Progenitor cell of endocrine pancreas (in vitro differentiated cells): ENCODE data around the gene POLA1. TPM values are rescaled to one million over a fixed set of nuclear protein-coding genes. Genes with fewer than 3 reads are reported as not detected.

Source experiments
- DNase-seq: peaks from one replicate; pipeline ENCODE4 v3.0.0; 2021; ENCODE audit warnings: low spot score; ENCODE audit not compliant: unreplicated experiment
- H3K27ac Mint-ChIP-seq: 2 replicates; pipeline ENCODE4 v1.8.0; 2021; ENCODE audit warnings: mild to moderate bottlenecking, moderate library complexity, mixed read lengths
- H3K27me3 Mint-ChIP-seq: 2 replicates; pipeline ENCODE4 v1.8.0; 2021; ENCODE audit warnings: mixed read lengths
- H3K36me3 Mint-ChIP-seq: 2 replicates; pipeline ENCODE4 v1.8.0; 2022; ENCODE audit warnings: mixed read lengths; ENCODE audit not compliant: insufficient read depth
- H3K4me1 Mint-ChIP-seq: 2 replicates; pipeline ENCODE4 v1.8.0; 2021; ENCODE audit warnings: low read depth, mixed read lengths
- H3K4me3 Mint-ChIP-seq: 2 replicates; pipeline ENCODE4 v1.8.0; 2021; ENCODE audit warnings: low read depth, mild to moderate bottlenecking, moderate library complexity, mixed read lengths
- H3K9me3 Mint-ChIP-seq: 2 replicates; pipeline ENCODE4 v1.8.0; 2021; ENCODE audit warnings: low read depth, mixed read lengths
- total RNA-seq: library from RNA; stranded (reverse); gene quantifications from 2 replicates; pipeline ENCODE4 v1.2.1, GENCODE V29; 2021
- TF ChIP-seq, protein P1 (sequence below): fragments of 200-600 bp; sonication (generic); IDR thresholded peaks from one replicate; pipeline ENCODE4 v1.5.0; 2021; ENCODE audit warnings: antibody characterized with exemption, mild to moderate bottlenecking; ENCODE audit not compliant: unreplicated experiment

POLA1 gene
- total RNA-seq, 1 donor from 2014 or later = 44.8 TPM

GRCh38 chrX:24748196-24748595 is 54.5 kb downstream of the POLA1 start:
- no peak overlapping the region for H3K27ac Mint-ChIP-seq
- TF ChIP-seq, protein P1, sequence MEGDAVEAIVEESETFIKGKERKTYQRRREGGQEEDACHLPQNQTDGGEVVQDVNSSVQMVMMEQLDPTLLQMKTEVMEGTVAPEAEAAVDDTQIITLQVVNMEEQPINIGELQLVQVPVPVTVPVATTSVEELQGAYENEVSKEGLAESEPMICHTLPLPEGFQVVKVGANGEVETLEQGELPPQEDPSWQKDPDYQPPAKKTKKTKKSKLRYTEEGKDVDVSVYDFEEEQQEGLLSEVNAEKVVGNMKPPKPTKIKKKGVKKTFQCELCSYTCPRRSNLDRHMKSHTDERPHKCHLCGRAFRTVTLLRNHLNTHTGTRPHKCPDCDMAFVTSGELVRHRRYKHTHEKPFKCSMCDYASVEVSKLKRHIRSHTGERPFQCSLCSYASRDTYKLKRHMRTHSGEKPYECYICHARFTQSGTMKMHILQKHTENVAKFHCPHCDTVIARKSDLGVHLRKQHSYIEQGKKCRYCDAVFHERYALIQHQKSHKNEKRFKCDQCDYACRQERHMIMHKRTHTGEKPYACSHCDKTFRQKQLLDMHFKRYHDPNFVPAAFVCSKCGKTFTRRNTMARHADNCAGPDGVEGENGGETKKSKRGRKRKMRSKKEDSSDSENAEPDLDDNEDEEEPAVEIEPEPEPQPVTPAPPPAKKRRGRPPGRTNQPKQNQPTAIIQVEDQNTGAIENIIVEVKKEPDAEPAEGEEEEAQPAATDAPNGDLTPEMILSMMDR = no peak
- H3K4me1 Mint-ChIP-seq = peaks cover 3% of the 10 kb centered on the region
- H3K4me3 Mint-ChIP-seq = no peak overlapping the region
- no peak for DNase-seq
- no peaks in the 10 kb centered on the region for H3K27me3 Mint-ChIP-seq
- H3K9me3 Mint-ChIP-seq = no peaks in the 10 kb centered on the region
- peaks cover 25% of the 10 kb centered on the region for H3K36me3 Mint-ChIP-seq

DNA sequence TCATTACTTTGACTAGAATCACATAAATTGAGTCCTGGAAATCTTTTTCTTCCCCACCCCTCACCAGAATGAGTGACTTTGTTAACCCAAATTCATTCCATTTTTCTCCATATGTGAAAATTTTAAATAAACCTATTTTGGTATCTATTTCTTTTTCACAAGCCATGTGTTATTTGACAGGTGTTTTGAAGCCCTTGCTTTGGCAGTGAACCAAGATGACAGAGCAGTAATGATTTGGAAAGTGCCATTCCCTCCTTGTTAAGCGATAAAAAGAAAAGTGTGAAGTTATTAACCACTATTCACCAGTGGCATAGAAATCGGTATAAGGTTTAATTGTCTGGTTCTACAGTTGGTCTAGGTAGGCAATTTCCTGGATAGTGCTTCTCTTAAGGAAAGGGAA is 66.1 kb downstream of the POLA1 start:
- Mint-ChIP-seq H3K4me1 (peaks cover 20% of the 10 kb centered on the region), H3K36me3 (peaks cover 30% of the 10 kb centered on the region), H3K4me3 (no peak overlapping the region), H3K27ac (no peak overlapping the region), H3K27me3 (no peaks in the 10 kb centered on the region), H3K9me3 (peaks cover 3% of the 10 kb centered on the region)
- TF ChIP-seq, protein P1 = no peak
- no peak for DNase-seq

DNA sequence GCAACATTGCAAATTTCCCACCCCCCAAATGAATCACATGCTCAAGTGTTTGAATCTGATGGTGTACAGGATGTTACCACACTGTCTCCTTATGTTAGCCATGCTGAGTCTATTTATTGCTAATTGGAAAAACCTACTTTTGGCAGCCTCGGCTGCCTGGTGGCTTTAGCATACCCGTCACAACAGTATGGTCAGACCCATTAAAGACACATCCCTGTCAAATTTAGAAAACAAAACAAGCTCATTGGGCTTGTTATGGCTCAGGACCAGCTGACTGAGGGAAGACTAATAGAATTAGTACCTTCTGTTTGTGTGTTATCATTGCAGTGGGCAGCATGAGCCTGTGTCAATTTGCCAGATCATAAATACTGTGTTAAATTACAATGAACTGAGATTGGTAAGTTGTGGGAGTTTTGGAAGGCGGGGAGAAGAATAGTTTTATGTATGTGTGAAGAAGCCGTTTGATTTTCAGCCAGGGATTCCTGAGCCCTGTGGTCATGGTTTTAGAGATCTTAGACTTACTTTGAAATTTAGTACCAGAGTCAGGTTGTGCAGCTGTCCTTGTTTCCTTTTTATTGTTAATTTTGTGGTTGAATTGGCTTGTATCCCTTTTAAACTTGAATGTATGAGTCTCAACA is 66.8 kb downstream of the POLA1 start:
- Mint-ChIP-seq H3K27ac (peak overlapping the region; percentile 70), H3K36me3 (peaks cover 31% of the 10 kb centered on the region), H3K27me3 (no peaks in the 10 kb centered on the region), H3K4me3 (no peak overlapping the region), H3K9me3 (peaks cover 3% of the 10 kb centered on the region), H3K4me1 (peaks cover 20% of the 10 kb centered on the region)
- DNase-seq = no peak
- TF ChIP-seq, protein P1 = no peak

DNA sequence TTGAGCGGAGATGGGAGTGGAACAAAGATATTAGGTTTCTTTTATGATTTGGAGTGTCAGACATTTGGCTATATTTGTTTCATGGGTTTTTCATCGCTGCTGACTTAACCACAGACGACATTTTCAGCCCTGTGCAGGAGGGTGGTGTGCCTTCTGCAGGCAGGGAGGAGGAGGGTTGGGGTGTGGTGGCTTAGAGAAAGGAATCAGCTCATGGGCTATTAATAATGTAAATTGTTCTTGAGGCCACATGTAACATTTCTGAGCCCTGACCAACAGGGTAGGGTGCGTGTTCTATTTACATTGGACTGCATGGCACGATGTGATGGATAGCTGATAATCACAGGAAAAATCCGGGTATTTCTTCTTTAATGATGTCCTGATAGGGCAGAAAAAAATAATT is 67.6 kb downstream of the POLA1 start:
- H3K36me3 Mint-ChIP-seq = peaks cover 33% of the 10 kb centered on the region
- peak overlapping the region; percentile 31 for H3K27ac Mint-ChIP-seq
- no peak overlapping the region for H3K4me3 Mint-ChIP-seq
- H3K27me3 Mint-ChIP-seq = no peaks in the 10 kb centered on the region
- DNase-seq = no peak
- TF ChIP-seq, protein P1 = no peak
- H3K4me1 Mint-ChIP-seq = peaks cover 20% of the 10 kb centered on the region
- peaks cover 3% of the 10 kb centered on the region for H3K9me3 Mint-ChIP-seq

DNA sequence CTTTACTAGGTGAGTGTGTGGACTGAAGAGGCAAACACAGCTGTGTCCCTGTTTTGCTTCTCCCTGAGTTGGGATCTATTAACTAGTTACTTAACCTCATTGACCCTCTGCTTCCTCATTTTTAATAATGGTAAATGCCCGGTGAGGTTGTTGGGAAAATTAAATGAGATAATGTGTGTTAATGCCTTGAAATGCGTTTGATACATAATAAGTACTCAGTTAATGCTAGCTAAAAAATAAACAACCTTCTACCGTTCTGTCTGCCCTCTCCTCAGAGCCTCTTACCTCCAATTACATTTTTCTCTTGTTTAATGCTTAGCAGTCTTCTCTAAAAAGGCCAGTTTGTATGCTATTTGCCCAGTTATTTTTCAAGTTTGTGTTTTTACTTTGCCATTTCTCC is 70.3 kb downstream of the POLA1 start:
- TF ChIP-seq, protein P1 = no peak
- H3K27ac Mint-ChIP-seq = no peak overlapping the region
- peaks cover 35% of the 10 kb centered on the region for H3K36me3 Mint-ChIP-seq

More for the DNA sequence above, 70.3 kb downstream of the POLA1 start:
- H3K4me3 Mint-ChIP-seq = no peak overlapping the region
- H3K27me3 Mint-ChIP-seq = no peaks in the 10 kb centered on the region
- H3K9me3 Mint-ChIP-seq = peaks cover 3% of the 10 kb centered on the region
- no peak for DNase-seq
- peaks cover 33% of the 10 kb centered on the region for H3K4me1 Mint-ChIP-seq
